ENCODE data around the gene PTMA. TPM values are rescaled to one million over a fixed set of nuclear protein-coding genes. Genes with fewer than 3 reads are reported as not detected.
"Not testable (repeated sequence)": the region's sequence is repeated elsewhere in the genome, so short reads cannot be mapped to it uniquely, and the experiment has no call there.

PTMA gene
- total RNA-seq, 1 donor from 2014 or later = 913 TPM

DNA sequence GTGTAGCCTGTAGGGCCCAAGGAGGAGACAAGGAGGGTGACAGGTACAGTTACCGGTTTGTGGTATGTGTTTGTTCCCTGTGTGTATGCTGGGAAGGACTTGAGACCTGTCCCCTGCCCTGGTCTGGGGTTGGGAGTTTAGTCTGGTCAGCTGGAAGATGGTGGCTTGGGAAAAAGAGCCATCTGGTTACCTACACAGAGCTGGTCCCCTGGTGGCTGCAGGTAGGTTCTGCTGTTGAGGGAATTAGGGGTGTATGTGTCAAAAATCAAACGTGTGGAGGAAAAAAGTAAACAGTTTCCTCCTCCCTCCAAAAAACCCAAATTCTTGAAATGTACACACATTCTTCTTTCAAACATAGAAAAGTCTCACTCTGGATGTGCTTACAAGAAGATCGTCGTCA, 24.3 kb downstream of the PTMA start:
- no peaks in the 10 kb centered on the region for H3K27me3 ChIP-seq (ENCODE audit: control insufficient read depth, insufficient read depth, low read length)
- H3K4me3 ChIP-seq (ENCODE audit: low read depth, low read length) = no peak overlapping the region
- DNase-seq (ENCODE audit: low read depth) = no peak
- TF ChIP-seq, protein P1, sequence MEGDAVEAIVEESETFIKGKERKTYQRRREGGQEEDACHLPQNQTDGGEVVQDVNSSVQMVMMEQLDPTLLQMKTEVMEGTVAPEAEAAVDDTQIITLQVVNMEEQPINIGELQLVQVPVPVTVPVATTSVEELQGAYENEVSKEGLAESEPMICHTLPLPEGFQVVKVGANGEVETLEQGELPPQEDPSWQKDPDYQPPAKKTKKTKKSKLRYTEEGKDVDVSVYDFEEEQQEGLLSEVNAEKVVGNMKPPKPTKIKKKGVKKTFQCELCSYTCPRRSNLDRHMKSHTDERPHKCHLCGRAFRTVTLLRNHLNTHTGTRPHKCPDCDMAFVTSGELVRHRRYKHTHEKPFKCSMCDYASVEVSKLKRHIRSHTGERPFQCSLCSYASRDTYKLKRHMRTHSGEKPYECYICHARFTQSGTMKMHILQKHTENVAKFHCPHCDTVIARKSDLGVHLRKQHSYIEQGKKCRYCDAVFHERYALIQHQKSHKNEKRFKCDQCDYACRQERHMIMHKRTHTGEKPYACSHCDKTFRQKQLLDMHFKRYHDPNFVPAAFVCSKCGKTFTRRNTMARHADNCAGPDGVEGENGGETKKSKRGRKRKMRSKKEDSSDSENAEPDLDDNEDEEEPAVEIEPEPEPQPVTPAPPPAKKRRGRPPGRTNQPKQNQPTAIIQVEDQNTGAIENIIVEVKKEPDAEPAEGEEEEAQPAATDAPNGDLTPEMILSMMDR (IDR thresholded peaks at IDR 0.05; ENCODE audit: insufficient read depth, low read length, poor library complexity, severe bottlenecking) = peak; percentile 20
- no peaks in the 10 kb centered on the region for H3K36me3 ChIP-seq (ENCODE audit: control insufficient read depth, insufficient read depth, low read length)

DNA sequence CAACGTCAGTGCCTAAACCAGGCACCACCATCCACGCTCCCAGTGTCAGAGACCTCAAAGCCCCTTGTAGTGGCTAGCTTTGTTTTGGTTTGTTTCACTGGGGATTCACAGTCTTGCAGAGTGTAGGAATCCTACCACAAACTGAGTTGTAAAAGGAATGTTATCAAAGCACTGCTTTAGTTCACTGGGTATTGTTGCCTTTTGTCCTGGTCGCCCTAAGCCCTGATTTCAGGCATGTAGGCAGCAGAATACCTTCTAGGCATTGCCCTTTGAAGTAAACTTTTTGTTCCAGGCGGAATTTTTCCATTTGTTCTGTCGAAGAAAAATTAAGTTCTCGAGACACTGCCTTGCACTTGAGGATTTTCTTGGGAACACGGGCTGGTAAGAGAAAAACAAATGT, 29.4 kb downstream of the PTMA start:
- Histone ChIP-seq H3K4me3 (ENCODE audit: low read depth, low read length) (no peak overlapping the region), H3K27me3 (ENCODE audit: control insufficient read depth, insufficient read depth, low read length) (no peaks in the 10 kb centered on the region), H3K36me3 (ENCODE audit: control insufficient read depth, insufficient read depth, low read length) (no peaks in the 10 kb centered on the region)
- TF ChIP-seq, protein P1 (IDR thresholded peaks at IDR 0.05; ENCODE audit: insufficient read depth, low read length, poor library complexity, severe bottlenecking) = no peak
- DNase-seq (ENCODE audit: low read depth) = no peak

DNA sequence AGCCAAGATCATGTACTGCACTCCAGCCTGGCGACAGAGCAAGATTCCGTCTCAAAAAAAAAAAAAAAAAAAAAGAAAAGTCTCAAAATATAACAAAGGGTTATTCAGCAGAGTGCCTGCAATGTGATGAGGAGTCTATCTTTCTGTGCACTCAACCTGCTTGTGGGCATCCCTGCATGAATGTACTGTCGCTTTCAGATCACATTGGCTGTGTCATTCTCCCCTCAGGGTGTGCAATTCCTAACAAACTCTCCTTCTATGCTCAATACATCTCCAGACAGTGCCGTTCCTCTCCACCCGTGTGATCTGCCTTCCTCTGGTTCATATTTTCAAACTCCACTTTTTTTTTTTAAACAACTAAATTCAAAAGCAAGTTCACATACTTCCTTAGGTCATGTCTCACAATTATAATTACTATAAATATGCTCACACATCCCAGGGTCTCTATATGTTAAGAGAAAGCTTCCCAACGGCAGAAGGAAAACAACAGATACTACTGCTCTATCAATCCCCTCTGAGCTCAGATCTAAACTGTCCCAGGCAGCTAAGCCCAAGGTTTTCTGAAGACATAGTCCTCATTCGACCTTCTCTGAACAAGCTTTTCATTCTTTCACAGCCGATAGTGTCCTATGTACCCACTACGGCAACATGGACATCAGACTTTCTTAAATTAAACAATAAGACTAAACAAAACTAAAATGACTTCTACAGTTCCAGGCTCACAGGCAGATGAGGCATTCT, 35.2 kb downstream of the PTMA start:
- H3K27me3 ChIP-seq (ENCODE audit: control insufficient read depth, insufficient read depth, low read length) = no peaks in the 10 kb centered on the region
- no peak for DNase-seq (ENCODE audit: low read depth)
- no peaks in the 10 kb centered on the region for H3K36me3 ChIP-seq (ENCODE audit: control insufficient read depth, insufficient read depth, low read length)
- no peak overlapping the region for H3K4me3 ChIP-seq (ENCODE audit: low read depth, low read length)
- TF ChIP-seq, protein P1 (IDR thresholded peaks at IDR 0.05; ENCODE audit: insufficient read depth, low read length, poor library complexity, severe bottlenecking) = no peak

DNA sequence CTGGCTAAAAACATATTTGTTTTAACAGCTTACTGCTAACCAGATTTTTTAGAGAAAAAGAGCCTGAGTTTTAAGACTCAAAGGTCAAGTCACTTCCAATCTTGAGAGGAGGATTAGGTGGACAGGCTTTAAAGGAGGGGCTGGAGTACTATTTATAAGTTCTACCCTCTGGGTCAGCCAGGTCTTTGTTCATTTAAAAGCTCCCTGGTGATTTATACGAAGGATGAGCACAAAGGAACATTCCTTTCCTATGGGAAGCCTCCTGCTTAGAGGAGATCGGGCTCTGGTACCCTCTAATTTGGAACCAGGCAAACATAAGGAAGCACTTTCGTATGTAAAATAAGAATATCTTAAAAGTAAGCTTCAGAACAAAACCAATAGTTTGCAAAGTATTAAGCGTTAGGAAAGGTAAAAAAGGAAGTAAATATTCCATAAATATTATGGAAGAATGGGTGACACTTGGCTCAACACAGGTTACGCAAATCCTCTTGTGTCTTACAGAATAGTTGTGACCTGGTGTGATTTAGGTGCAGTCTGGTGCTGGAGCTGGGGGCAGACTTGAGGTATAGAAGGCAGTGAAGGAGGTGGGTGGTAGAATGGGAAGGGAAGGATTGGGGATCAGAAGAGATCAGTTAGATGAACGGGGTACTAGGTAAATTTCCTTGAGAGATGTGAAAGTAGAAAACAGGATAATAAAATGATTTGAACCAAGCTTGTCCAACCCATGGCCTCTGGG, 37.1 kb downstream of the PTMA start:
- TF ChIP-seq, protein P1 (IDR thresholded peaks at IDR 0.05; ENCODE audit: insufficient read depth, low read length, poor library complexity, severe bottlenecking) = no peak
- no peak overlapping the region for H3K4me3 ChIP-seq (ENCODE audit: low read depth, low read length)
- no peak for DNase-seq (ENCODE audit: low read depth)
- no peaks in the 10 kb centered on the region for H3K36me3 ChIP-seq (ENCODE audit: control insufficient read depth, insufficient read depth, low read length)
- no peaks in the 10 kb centered on the region for H3K27me3 ChIP-seq (ENCODE audit: control insufficient read depth, insufficient read depth, low read length)

DNA sequence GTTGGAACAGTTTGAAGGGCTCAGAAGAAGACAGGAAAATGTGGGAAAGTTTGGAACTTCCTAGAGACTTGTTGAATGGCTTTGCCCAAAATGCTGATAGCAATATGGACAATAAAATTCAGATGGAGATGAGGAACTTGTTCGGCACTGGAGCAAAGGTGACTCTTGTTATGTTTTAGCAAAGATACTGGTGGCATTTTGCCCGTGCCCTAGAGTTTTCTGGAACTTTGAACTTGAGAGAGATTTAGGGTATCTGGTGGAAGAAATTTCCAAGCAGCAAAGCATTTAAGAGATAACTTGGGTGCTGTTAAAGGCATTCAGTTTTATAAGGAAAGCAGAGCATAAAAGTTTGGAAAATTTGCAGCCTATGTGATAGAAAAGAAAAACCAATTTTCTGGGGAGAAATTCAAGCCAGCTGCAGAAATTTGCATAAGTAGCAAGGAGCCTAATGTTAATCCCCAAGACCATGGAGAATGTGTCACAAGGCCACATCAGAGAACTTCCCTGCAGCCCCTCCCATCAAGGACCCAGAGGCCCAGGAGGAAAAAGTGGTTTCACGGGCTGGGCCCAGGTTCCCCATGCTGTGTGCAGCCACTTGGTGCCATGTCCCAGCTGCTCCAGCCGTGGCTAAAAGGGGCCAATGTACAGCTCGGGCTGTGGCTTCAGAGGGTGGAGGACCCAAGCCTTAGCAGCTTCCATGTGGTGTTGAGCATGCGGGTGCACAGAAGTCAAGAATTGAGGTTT, 40.0 kb downstream of the PTMA start:
- not testable (repeated sequence) for H3K4me3 ChIP-seq (ENCODE audit: low read depth, low read length); DNase-seq (ENCODE audit: low read depth); H3K27me3 ChIP-seq (ENCODE audit: control insufficient read depth, insufficient read depth, low read length); H3K36me3 ChIP-seq (ENCODE audit: control insufficient read depth, insufficient read depth, low read length)

DNA sequence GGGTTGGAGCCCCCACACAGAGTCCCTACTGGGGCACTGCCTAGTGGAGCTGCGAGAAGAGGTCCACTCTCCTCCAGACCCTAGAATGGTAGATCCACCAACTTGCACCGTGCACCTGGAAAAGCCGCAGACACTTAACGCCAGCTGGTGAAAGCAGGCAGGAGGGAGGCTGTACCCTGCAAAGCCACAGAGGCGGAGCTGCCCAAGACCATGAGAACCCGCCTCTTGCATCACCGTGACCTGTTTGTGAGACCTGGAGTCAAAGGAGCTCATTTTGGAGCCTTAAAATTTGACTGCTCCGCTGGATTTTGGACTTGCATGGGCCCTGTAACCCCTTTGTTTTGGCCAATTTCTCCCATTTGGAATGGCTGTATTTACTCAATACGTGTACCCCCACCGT, 40.7 kb downstream of the PTMA start:
- H3K36me3 ChIP-seq (ENCODE audit: control insufficient read depth, insufficient read depth, low read length); H3K4me3 ChIP-seq (ENCODE audit: low read depth, low read length); DNase-seq (ENCODE audit: low read depth); H3K27me3 ChIP-seq (ENCODE audit: control insufficient read depth, insufficient read depth, low read length): not testable (repeated sequence)
